Lung (tissue), 12 donors: ENCODE data around the gene CASP3. TPM values are rescaled to one million over a fixed set of nuclear protein-coding genes. Genes with fewer than 3 reads are reported as not detected.
"Not testable (repeated sequence)": the region's sequence is repeated elsewhere in the genome, so short reads cannot be mapped to it uniquely, and the experiment has no call there.

Experiments
- ATAC-seq: fragments of 200-7000 bp; cut with Tn5 transposase; one replicate; pipeline ENCODE4 v1.9.1; 2020; ENCODE audit warnings: moderate number of reproducible peaks; ENCODE audit not compliant: insufficient read depth, low FRiP score
- DNase-seq, 3 donors: peaks; one replicate each; pipeline ENCODE4 v3.0.0-alpha.2; 2013 to 2017
- H3K27ac ChIP-seq, 2 donors: one replicate each; pipeline ENCODE4 v1.5.1; 2013; ENCODE audit warnings: mild to moderate bottlenecking in 2 of 2, moderate library complexity in 2 of 2, control low read depth in 1 of 2, inconsistent platforms in 1 of 2, low read depth in 1 of 2, low read length in 1 of 2
- H3K27me3 ChIP-seq, 3 donors: one replicate each; pipeline ENCODE4 v1.5.1; 2013; ENCODE audit warnings: low read length in 2 of 3; ENCODE audit not compliant: control insufficient read depth in 3 of 3, insufficient read depth in 3 of 3
- H3K36me3 ChIP-seq, 4 donors: one replicate each; pipeline ENCODE4 v1.5.1; 2013; ENCODE audit warnings: low read length in 4 of 4, mild to moderate bottlenecking in 1 of 4, moderate library complexity in 1 of 4; ENCODE audit not compliant: control insufficient read depth in 4 of 4, insufficient read depth in 4 of 4
- H3K4me1 ChIP-seq, 5 donors: one replicate each; pipeline ENCODE4 v1.5.1; 2013; ENCODE audit warnings: low read length in 5 of 5, mild to moderate bottlenecking in 2 of 5, moderate library complexity in 1 of 5; ENCODE audit not compliant: control insufficient read depth in 5 of 5, insufficient read depth in 5 of 5
- H3K4me3 ChIP-seq: one replicate; pipeline ENCODE4 v1.5.1; 2013; ENCODE audit warnings: mild to moderate bottlenecking, control low read depth, moderate library complexity
- H3K9ac ChIP-seq, 2 donors: one replicate each; pipeline ENCODE4 v1.5.1; 2013; ENCODE audit warnings: low read length in 2 of 2, control low read depth in 1 of 2; ENCODE audit not compliant: insufficient read depth in 1 of 2
- H3K9me3 ChIP-seq, 4 donors: one replicate each; pipeline ENCODE4 v1.5.1; 2013; ENCODE audit warnings: low read length in 3 of 4, mild to moderate bottlenecking in 1 of 4, moderate library complexity in 1 of 4; ENCODE audit not compliant: control insufficient read depth in 4 of 4, insufficient read depth in 3 of 4
- CTCF ChIP-seq: IDR thresholded peaks from 2 replicates; pipeline ENCODE4 v1.5.1; 2012; ENCODE audit warnings: mild to moderate bottlenecking; ENCODE audit errors: control extremely low read depth, extremely low read depth
- WGBS, 2 donors: extraction: QIAGEN DNeasy Blood & Tissue Kit; methylation state at CpG; one replicate each; pipeline ENCODE4 v1.1.7; 2013; 5-methylcytosine and 5-hydroxymethylcytosine counted together
- polyA plus RNA-seq, 2 donors: library from polyadenylated mRNA; stranded (reverse); fragments of 200-250 nt; gene quantifications; one replicate each; pipeline ENCODE4 v1.2.1, GENCODE V29; 2013
- total RNA-seq, 2 donors: library from RNA; depleted of rRNA in 1 of 2; stranded (reverse); fragments of >200 nt in 1 of 2; gene quantifications; one replicate each; pipeline ENCODE4 v1.2.1, GENCODE V29; 2014 to 2021
- donor health status: control.
- donor health status: control.
- donor health status: Bipolar disorder and iron deficiency.
- donor health status: healthy.
- donor health status: DM: yes; HTN: yes; CAD: no.

The CASP3 gene
- total and polyA plus RNA-seq, 4 donors, result 9.3 to 30.4 (median 16.7) TPM

- ATAC-seq, result no peak
- DNase-seq, result no peak
- Histone ChIP-seq H3K27ac (no peak overlapping the region), H3K27me3 (no peaks in the 10 kb centered on the region), H3K36me3 (no peaks in the 10 kb centered on the region), H3K4me1 (no peaks in the 10 kb centered on the region), H3K4me3 (no peak overlapping the region), H3K9me3 (peaks cover 0 to 8% (median under 1%) of the 10 kb centered on the region in 4 donors), H3K9ac (no peak overlapping the region)
- 82 to 88% methylated on average over 12 of the region's 12 CpGs for WGBS, 2 donors
- no peak for TF ChIP-seq CTCF
Observed at GRCh38 chr4:184616633-184617551, 32.4 kb downstream of the CASP3 start.

- 88 to 94% methylated on average over 2 of the region's 2 CpGs for WGBS, 2 donors
- H3K4me1 ChIP-seq, ATAC-seq, H3K27me3 ChIP-seq, H3K4me3 ChIP-seq, H3K9ac ChIP-seq, H3K27ac ChIP-seq, H3K36me3 ChIP-seq, DNase-seq, H3K9me3 ChIP-seq: not testable (repeated sequence)
Observed at GRCh38 chr4:184616168-184616567, 33.1 kb downstream of the CASP3 start.

GRCh38 chr4:184614509-184614908, 34.7 kb downstream of the CASP3 start:
- Histone ChIP-seq H3K9ac (no peak overlapping the region), H3K36me3 (no peaks in the 10 kb centered on the region), H3K27ac (no peak overlapping the region), H3K4me3 (no peak overlapping the region), H3K27me3 (no peaks in the 10 kb centered on the region), H3K4me1 (no peaks in the 10 kb centered on the region), H3K9me3 (peaks cover 0 to 8% (median under 1%) of the 10 kb centered on the region in 4 donors)
- no peak for DNase-seq
- ATAC-seq, result no peak
- 93 to 98% methylated on average over 3 of the region's 3 CpGs for WGBS, 2 donors
- no peak for TF ChIP-seq CTCF

- WGBS, 2 donors, result 66 to 88% methylated on average over 2 of the region's 2 CpGs
- no peak for TF ChIP-seq CTCF
- no peak for DNase-seq
- Histone ChIP-seq H3K9me3 (peaks cover 0 to 8% (median under 1%) of the 10 kb centered on the region in 4 donors), H3K9ac (no peak overlapping the region), H3K27me3 (no peaks in the 10 kb centered on the region), H3K4me3 (no peak overlapping the region), H3K4me1 (no peaks in the 10 kb centered on the region), H3K27ac (no peak overlapping the region), H3K36me3 (no peaks in the 10 kb centered on the region)
- no peak for ATAC-seq
Observed at GRCh38 chr4:184613405-184613804, 35.8 kb downstream of the CASP3 start.
